ENCODE data around the gene RPS6KA5.

RPS6KA5 gene

GRCh38 chr14:90871605-90872233 lies 188.7 kb downstream of the RPS6KA5 start:
- no peak for DNase-seq
- no CpG with 5 or more reads among the region's 9 CpGs for WGBS (ENCODE audit: extremely low coverage, insufficient coverage, insufficient read length)
- no peak overlapping the region for H2BK12ac ChIP-seq (ENCODE audit: low read length)
- no peaks in the 10 kb centered on the region for H3K36me3 ChIP-seq (ENCODE audit: control insufficient read depth in 1 of 2, insufficient read depth in 2 of 2, low read length in 2 of 2)
- no peak overlapping the region for H3K4me3 ChIP-seq (ENCODE audit: low read depth, low read length)
- H3K23ac ChIP-seq (ENCODE audit: low read length) = no peak overlapping the region
- no peaks in the 10 kb centered on the region for H3K4me1 ChIP-seq (ENCODE audit: control insufficient read depth in 1 of 2, insufficient read depth in 2 of 2, low read length in 2 of 2)
- H3K27ac ChIP-seq (ENCODE audit: low read depth, low read length) = no peak overlapping the region
- no peak overlapping the region for H4K91ac ChIP-seq (ENCODE audit: low read depth, low read length)
- no peak overlapping the region for H2AFZ ChIP-seq (ENCODE audit: insufficient read depth, low read length, poor library complexity)
- no peak overlapping the region for H4K8ac ChIP-seq (ENCODE audit: low read depth, low read length)
- H2AK5ac ChIP-seq (ENCODE audit: low read length) = no peak overlapping the region
- no peak overlapping the region for H3K4ac ChIP-seq (ENCODE audit: low read depth, low read length)
- no peak overlapping the region for H3K4me2 ChIP-seq (ENCODE audit: low read length)
- no peak overlapping the region for H2BK5ac ChIP-seq (ENCODE audit: low read depth, low read length, poor library complexity)
- H4K12ac ChIP-seq (ENCODE audit: low read depth, low read length) = no peak overlapping the region
- H2BK120ac ChIP-seq (ENCODE audit: insufficient read depth, low read length, poor library complexity) = no peak overlapping the region
- H3K79me1 ChIP-seq (ENCODE audit: low read length) = no peaks in the 10 kb centered on the region
- H3K9ac ChIP-seq (ENCODE audit: low read length) = no peak overlapping the region
- no peak overlapping the region for H3K14ac ChIP-seq (ENCODE audit: low read length)
- no peaks in the 10 kb centered on the region for H3K9me3 ChIP-seq (ENCODE audit: insufficient read depth, low read depth, low read length)
- H3K27me3 ChIP-seq (ENCODE audit: insufficient read depth, low read length) = no peaks in the 10 kb centered on the region
- H3K18ac ChIP-seq (ENCODE audit: low read length) = no peak overlapping the region
- H3K79me2 ChIP-seq (ENCODE audit: control insufficient read depth, insufficient read depth, low read length, poor library complexity) = no peaks in the 10 kb centered on the region

GRCh38 chr14:90870950-90871604 lies 189.4 kb downstream of the RPS6KA5 start:
- no peak overlapping the region for H3K4me2 ChIP-seq (ENCODE audit: low read length)
- no peak overlapping the region for H2AFZ ChIP-seq (ENCODE audit: insufficient read depth, low read length, poor library complexity)
- no peaks in the 10 kb centered on the region for H3K79me2 ChIP-seq (ENCODE audit: control insufficient read depth, insufficient read depth, low read length, poor library complexity)
- H3K79me1 ChIP-seq (ENCODE audit: low read length) = no peaks in the 10 kb centered on the region
- H2AK5ac ChIP-seq (ENCODE audit: low read length) = no peak overlapping the region
- H3K9ac ChIP-seq (ENCODE audit: low read length) = no peak overlapping the region
- no peak overlapping the region for H2BK5ac ChIP-seq (ENCODE audit: low read depth, low read length, poor library complexity)
- no peak overlapping the region for H3K4ac ChIP-seq (ENCODE audit: low read depth, low read length)
- H3K14ac ChIP-seq (ENCODE audit: low read length) = no peak overlapping the region
- no peak overlapping the region for H3K4me3 ChIP-seq (ENCODE audit: low read depth, low read length)
- no peaks in the 10 kb centered on the region for H3K27me3 ChIP-seq (ENCODE audit: insufficient read depth, low read length)
- no peak overlapping the region for H2BK12ac ChIP-seq (ENCODE audit: low read length)
- no peak overlapping the region for H4K8ac ChIP-seq (ENCODE audit: low read depth, low read length)
- H3K27ac ChIP-seq (ENCODE audit: low read depth, low read length) = no peak overlapping the region
- H3K4me1 ChIP-seq (ENCODE audit: control insufficient read depth in 1 of 2, insufficient read depth in 2 of 2, low read length in 2 of 2) = no peaks in the 10 kb centered on the region
- H3K36me3 ChIP-seq (ENCODE audit: control insufficient read depth in 1 of 2, insufficient read depth in 2 of 2, low read length in 2 of 2) = no peaks in the 10 kb centered on the region
- H3K9me3 ChIP-seq (ENCODE audit: insufficient read depth, low read depth, low read length) = no peaks in the 10 kb centered on the region
- no peak overlapping the region for H3K23ac ChIP-seq (ENCODE audit: low read length)
- no peak overlapping the region for H4K12ac ChIP-seq (ENCODE audit: low read depth, low read length)
- no peak overlapping the region for H3K18ac ChIP-seq (ENCODE audit: low read length)
- no peak overlapping the region for H2BK120ac ChIP-seq (ENCODE audit: insufficient read depth, low read length, poor library complexity)
- no peak for DNase-seq
- no peak overlapping the region for H4K91ac ChIP-seq (ENCODE audit: low read depth, low read length)
- WGBS (ENCODE audit: extremely low coverage, insufficient coverage, insufficient read length) = no CpG with 5 or more reads among the region's 1 CpG

DNA sequence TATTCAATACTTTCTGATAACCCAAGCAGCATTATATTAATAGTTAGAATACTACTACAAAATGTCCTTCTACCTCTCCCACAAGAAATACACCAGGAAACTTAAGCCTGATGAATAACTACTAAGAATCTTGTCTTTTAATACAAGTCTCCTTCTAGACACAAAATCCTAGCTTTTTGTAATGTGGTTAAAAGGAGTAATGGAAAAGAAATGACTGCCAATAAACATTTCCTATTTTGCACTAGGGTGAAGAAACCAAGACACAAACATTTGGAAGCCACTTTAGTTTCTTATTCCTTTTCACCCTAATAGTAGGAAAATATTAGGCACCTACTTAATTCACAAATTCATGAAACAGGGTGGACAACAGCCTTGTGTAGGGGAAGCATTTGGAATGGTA lies 192.9 kb downstream of the RPS6KA5 start:
- H3K79me2 ChIP-seq (ENCODE audit: control insufficient read depth, insufficient read depth, low read length, poor library complexity) = no peaks in the 10 kb centered on the region
- H3K4me1 ChIP-seq (ENCODE audit: control insufficient read depth in 1 of 2, insufficient read depth in 2 of 2, low read length in 2 of 2) = no peaks in the 10 kb centered on the region
- no peak overlapping the region for H3K9ac ChIP-seq (ENCODE audit: low read length)
- no peak overlapping the region for H3K27ac ChIP-seq (ENCODE audit: low read depth, low read length)
- no peak overlapping the region for H2BK5ac ChIP-seq (ENCODE audit: low read depth, low read length, poor library complexity)
- H2AFZ ChIP-seq (ENCODE audit: insufficient read depth, low read length, poor library complexity) = no peak overlapping the region
- no peak overlapping the region for H3K4me2 ChIP-seq (ENCODE audit: low read length)
- no peak overlapping the region for H4K12ac ChIP-seq (ENCODE audit: low read depth, low read length)
- no peak overlapping the region for H2AK5ac ChIP-seq (ENCODE audit: low read length)
- no peak overlapping the region for H3K4me3 ChIP-seq (ENCODE audit: low read depth, low read length)
- H3K4ac ChIP-seq (ENCODE audit: low read depth, low read length) = no peak overlapping the region
- H2BK120ac ChIP-seq (ENCODE audit: insufficient read depth, low read length, poor library complexity) = no peak overlapping the region
- H3K79me1 ChIP-seq (ENCODE audit: low read length) = no peaks in the 10 kb centered on the region
- H3K23ac ChIP-seq (ENCODE audit: low read length) = no peak overlapping the region
- no peaks in the 10 kb centered on the region for H3K27me3 ChIP-seq (ENCODE audit: insufficient read depth, low read length)
- H3K14ac ChIP-seq (ENCODE audit: low read length) = no peak overlapping the region
- no peak overlapping the region for H3K18ac ChIP-seq (ENCODE audit: low read length)
- no peak overlapping the region for H4K8ac ChIP-seq (ENCODE audit: low read depth, low read length)
- no peaks in the 10 kb centered on the region for H3K9me3 ChIP-seq (ENCODE audit: insufficient read depth, low read depth, low read length)
- no peaks in the 10 kb centered on the region for H3K36me3 ChIP-seq (ENCODE audit: control insufficient read depth in 1 of 2, insufficient read depth in 2 of 2, low read length in 2 of 2)
- no peak overlapping the region for H2BK12ac ChIP-seq (ENCODE audit: low read length)
- DNase-seq = no peak
- no peak overlapping the region for H4K91ac ChIP-seq (ENCODE audit: low read depth, low read length)

DNA sequence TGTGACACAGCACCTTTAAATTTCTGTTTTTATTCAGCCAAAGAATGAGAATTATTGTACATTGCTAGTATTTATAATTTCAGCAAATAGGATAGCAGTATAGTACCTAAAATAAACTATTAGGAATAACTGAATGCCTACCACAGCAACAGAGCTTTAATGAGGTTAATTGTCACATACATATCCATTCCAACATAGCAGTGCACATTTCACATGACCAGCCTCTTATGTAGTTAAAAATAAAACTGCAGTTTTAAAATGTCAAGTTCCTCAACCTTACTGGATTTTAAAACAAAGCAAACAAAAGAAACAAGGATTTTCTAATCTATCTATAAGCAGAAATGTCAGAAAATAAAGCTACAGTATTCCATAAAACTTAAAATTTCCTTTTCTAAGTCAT lies 193.6 kb downstream of the RPS6KA5 start:
- H3K4me3 ChIP-seq (ENCODE audit: low read depth, low read length) = no peak overlapping the region
- H3K4ac ChIP-seq (ENCODE audit: low read depth, low read length) = no peak overlapping the region
- DNase-seq = no peak
- H2AK5ac ChIP-seq (ENCODE audit: low read length) = no peak overlapping the region
- no peak overlapping the region for H3K4me2 ChIP-seq (ENCODE audit: low read length)
- no peak overlapping the region for H3K14ac ChIP-seq (ENCODE audit: low read length)
- H2BK120ac ChIP-seq (ENCODE audit: insufficient read depth, low read length, poor library complexity) = no peak overlapping the region
- no peak overlapping the region for H2AFZ ChIP-seq (ENCODE audit: insufficient read depth, low read length, poor library complexity)
- no peak overlapping the region for H3K9ac ChIP-seq (ENCODE audit: low read length)
- H3K79me2 ChIP-seq (ENCODE audit: control insufficient read depth, insufficient read depth, low read length, poor library complexity) = no peaks in the 10 kb centered on the region
- H2BK5ac ChIP-seq (ENCODE audit: low read depth, low read length, poor library complexity) = no peak overlapping the region
- no peak overlapping the region for H4K91ac ChIP-seq (ENCODE audit: low read depth, low read length)
- no peaks in the 10 kb centered on the region for H3K27me3 ChIP-seq (ENCODE audit: insufficient read depth, low read length)
- H3K36me3 ChIP-seq (ENCODE audit: control insufficient read depth in 1 of 2, insufficient read depth in 2 of 2, low read length in 2 of 2) = no peaks in the 10 kb centered on the region
- no peak overlapping the region for H3K27ac ChIP-seq (ENCODE audit: low read depth, low read length)
- no peak overlapping the region for H4K8ac ChIP-seq (ENCODE audit: low read depth, low read length)
- H3K23ac ChIP-seq (ENCODE audit: low read length) = no peak overlapping the region
- no peaks in the 10 kb centered on the region for H3K9me3 ChIP-seq (ENCODE audit: insufficient read depth, low read depth, low read length)
- H3K18ac ChIP-seq (ENCODE audit: low read length) = no peak overlapping the region
- H4K12ac ChIP-seq (ENCODE audit: low read depth, low read length) = no peak overlapping the region
- H3K79me1 ChIP-seq (ENCODE audit: low read length) = no peaks in the 10 kb centered on the region
- H2BK12ac ChIP-seq (ENCODE audit: low read length) = no peak overlapping the region
- no peaks in the 10 kb centered on the region for H3K4me1 ChIP-seq (ENCODE audit: control insufficient read depth in 1 of 2, insufficient read depth in 2 of 2, low read length in 2 of 2)
